HCT116 (cell line): ENCODE results near the gene MAP3K4. TPM values are rescaled to one million over a fixed set of nuclear protein-coding genes. Genes with fewer than 3 reads are reported as not detected.

Experiments
- ATAC-seq: fragments of 200-7000 bp; cut with Tn5 transposase; 2 replicates; pipeline ENCODE4 v1.9.1; 2020; ENCODE audit warnings: mild to moderate bottlenecking, moderate library complexity
- BruUV-seq: library from RNA; stranded (reverse); fragments of 400-500 nt; replicated peaks from 2 replicates; lab custom pipeline; 2021; lab: Mats Ljungman, UMichigan
- CTCF ChIA-PET: fragments of 300-600 bp; sonication (Branson Sonifier 250); formaldehyde crosslinking; loops from one replicate; lab custom pipeline; 2021; ENCODE audit warnings: antibody characterized with exemption; lab: Charles Lee
- POLR2A ChIA-PET: fragments of 300-600, 350-600 bp; sonication (Branson Sonifier 250); formaldehyde crosslinking; loops from one replicate; lab custom pipeline; 2021; ENCODE audit warnings: antibody characterized with exemption; lab: Charles Lee
- RAD21 ChIA-PET, 2 experiments: fragments of 300-600 bp; sonication (Branson Sonifier 250); formaldehyde crosslinking; loops; one replicate each; lab custom pipeline; 2023; ENCODE audit warnings: low total read pairs in 2 of 2; ENCODE audit not compliant: uncharacterized antibody in 2 of 2, unreplicated experiment in 2 of 2, low non-redundant PET in 1 of 2; lab: Charles Lee
- DNase-seq: peaks from one replicate; pipeline ENCODE4 v3.0.0-alpha.2; 2010; ENCODE audit warnings: low read depth, low spot score
- H2AFZ ChIP-seq: fragments of 200-600 bp; shearing (Covaris generic), sonication (generic); 2 replicates; pipeline ENCODE4 v1.6.1; 2017; ENCODE audit warnings: low read depth, mixed run types, mixed read lengths, antibody characterized with exemption, low read length; ENCODE audit not compliant: poor library complexity, severe bottlenecking
- H3K27ac ChIP-seq: 2 replicates; pipeline ENCODE4 v1.5.1; 2012; ENCODE audit warnings: low read depth, low read length
- H3K27me3 ChIP-seq: fragments of 200-600 bp; sonication (generic); 2 replicates; pipeline ENCODE4 v1.6.1; 2016; ENCODE audit warnings: mixed run types, low read length, mixed read lengths; ENCODE audit not compliant: insufficient read depth
- H3K36me3 ChIP-seq, 2 experiments: fragments of 200-500 bp in 1 of 2; fragments of 200-600 bp in 1 of 2; sonication (Bioruptor generic) in 1 of 2; sonication (generic) in 1 of 2; 2 replicates each; pipeline versions ENCODE4 v1.5.1 to v1.6.1; 2014 to 2016; ENCODE audit warnings: low read length in 2 of 2, inconsistent platforms in 1 of 2, mixed read lengths in 1 of 2, mixed run types in 1 of 2; ENCODE audit not compliant: insufficient read depth in 2 of 2, control insufficient read depth in 1 of 2
- H3K4me1 ChIP-seq, 2 experiments: fragments of 200-600 bp in 1 of 2; sonication (generic) in 1 of 2; 2 replicates each; pipeline versions ENCODE4 v1.5.1 to v1.6.1; 2012 to 2017; ENCODE audit warnings: low read length in 2 of 2, inconsistent platforms in 1 of 2, mild to moderate bottlenecking in 1 of 2, mixed read lengths in 1 of 2, mixed run types in 1 of 2, moderate library complexity in 1 of 2; ENCODE audit not compliant: insufficient read depth in 2 of 2, control insufficient read depth in 1 of 2
- H3K4me2 ChIP-seq: fragments of 200-600 bp; sonication (generic); 2 replicates; pipeline ENCODE4 v1.6.1; 2017; ENCODE audit warnings: mixed run types, low read length, mixed read lengths
- H3K4me3 ChIP-seq, 2 experiments: fragments of 200-600 bp in 1 of 2; sonication (generic) in 1 of 2; replicated peaks in 1 of 2; 2 replicates each; pipeline ENCODE4 v1.5.1; 2011 to 2016; ENCODE audit warnings: low read length in 2 of 2, control low read depth in 1 of 2, low read depth in 1 of 2, mild to moderate bottlenecking in 1 of 2, mixed read lengths in 1 of 2, mixed run types in 1 of 2
- H3K79me2 ChIP-seq: fragments of 200-600 bp; sonication (generic); 2 replicates; pipeline ENCODE4 v1.6.1; 2017; ENCODE audit warnings: mild to moderate bottlenecking, mixed run types, low read length, moderate library complexity, mixed read lengths; ENCODE audit not compliant: insufficient read depth
- H3K9ac ChIP-seq: fragments of 200-600 bp; sonication (generic); 2 replicates; pipeline ENCODE4 v1.6.1; 2016; ENCODE audit warnings: low read length, mixed read lengths
- H3K9me2 ChIP-seq: fragments of 200-600 bp; sonication (generic), shearing (Covaris generic); 2 replicates; pipeline ENCODE4 v1.6.1; 2017; ENCODE audit warnings: mixed run types, mild to moderate bottlenecking, moderate library complexity; ENCODE audit not compliant: insufficient read depth
- H3K9me3 ChIP-seq, 2 experiments: fragments of 200-500 bp in 1 of 2; fragments of 200-600 bp in 1 of 2; sonication (Bioruptor generic) in 1 of 2; sonication (generic) in 1 of 2; 2 replicates each; pipeline ENCODE4 v1.6.1; 2014 to 2017; ENCODE audit warnings: low read length in 2 of 2, mixed read lengths in 2 of 2, inconsistent platforms in 1 of 2, low read depth in 1 of 2, mild to moderate bottlenecking in 1 of 2, mixed run types in 1 of 2, moderate library complexity in 1 of 2; ENCODE audit not compliant: control insufficient read depth in 1 of 2, insufficient read depth in 1 of 2
- H4K20me1 ChIP-seq: fragments of 200-600 bp; sonication (generic), shearing (Covaris generic); 2 replicates; pipeline ENCODE4 v1.6.1; 2017; ENCODE audit warnings: mixed run types, mild to moderate bottlenecking, moderate library complexity; ENCODE audit not compliant: insufficient read depth
- CBX3 ChIP-seq: IDR thresholded peaks from 2 replicates; pipeline ENCODE4 v1.6.1; 2012; ENCODE audit warnings: low read depth
- EGR1 ChIP-seq: IDR thresholded peaks from 2 replicates; pipeline ENCODE4 v1.6.1; 2012; ENCODE audit warnings: low read depth
- ELF1 ChIP-seq: IDR thresholded peaks from 2 replicates; pipeline ENCODE4 v1.6.1; 2012; ENCODE audit warnings: low read depth, borderline replicate concordance
- EZH2 ChIP-seq: fragments of 200-600 bp; sonication (generic); IDR thresholded peaks from 2 replicates; pipeline ENCODE4 v1.6.1; 2017; ENCODE audit warnings: antibody characterized with exemption, mixed run types
- EZH2phosphoT487 ChIP-seq: fragments of 200-600 bp; IDR thresholded peaks from 2 replicates; pipeline ENCODE4 v1.6.1; 2018; ENCODE audit warnings: antibody characterized with exemption, borderline replicate concordance
- JUND ChIP-seq: IDR thresholded peaks from 2 replicates; pipeline ENCODE4 v1.6.1; 2012
- POLR2A ChIP-seq: IDR thresholded peaks from 2 replicates; pipeline ENCODE4 v1.7.0; 2011; ENCODE audit warnings: borderline replicate concordance; ENCODE audit not compliant: insufficient read depth, insufficient read length; ENCODE audit errors: extremely low read depth
- POLR2AphosphoS5 ChIP-seq: IDR thresholded peaks from 2 replicates; pipeline ENCODE4 v1.6.1; 2011; ENCODE audit warnings: mild to moderate bottlenecking, low read depth, low read length, moderate library complexity
- REST ChIP-seq: IDR thresholded peaks from 2 replicates; pipeline ENCODE4 v1.6.1; 2012; ENCODE audit warnings: low read depth
- SP1 ChIP-seq: IDR thresholded peaks from 2 replicates; pipeline ENCODE4 v1.6.1; 2012; ENCODE audit warnings: low read depth
- SRF ChIP-seq: IDR thresholded peaks from 2 replicates; pipeline ENCODE4 v1.6.1; 2012; ENCODE audit warnings: low read depth
- TCF7L2 ChIP-seq: IDR thresholded peaks from 2 replicates; pipeline ENCODE4 v1.7.0; 2011; ENCODE audit warnings: borderline replicate concordance, inconsistent platforms; ENCODE audit not compliant: insufficient read depth, insufficient read length; ENCODE audit errors: extremely low read depth
- intact Hi-C: fragments of 100-400 bp; cut with micrococcal nuclease; formaldehyde crosslinking; loops from 2 replicates; pipeline ENCODE4 v1.10.0; 2022
- total RNA-seq: library from RNA; stranded (reverse); gene quantifications from one replicate; pipeline ENCODE4 v1.2.1, GENCODE V29; 2021; ENCODE audit not compliant: unreplicated experiment
- TF ChIP-seq, protein P1 (sequence below): IDR thresholded peaks from 2 replicates; pipeline ENCODE4 v1.6.1; 2012
- TF ChIP-seq, protein P2 (sequence below): IDR thresholded peaks from 2 replicates; pipeline ENCODE4 v1.6.1; 2011; ENCODE audit warnings: mild to moderate bottlenecking, low read length, moderate library complexity; ENCODE audit not compliant: insufficient replicate concordance; ENCODE audit errors: extremely low read depth
- TF ChIP-seq, protein P3 (sequence below): IDR thresholded peaks from 2 replicates; pipeline ENCODE4 v1.6.1; 2012

MAP3K4 gene
- total RNA-seq, 1 experiment from 2014 or later = 46.5 TPM

GRCh38 chr6:161066511-161066910, 74.9 kb downstream of the MAP3K4 start:
- DNase-seq = no peak
- TF ChIP-seq REST = no peak
- TF ChIP-seq CBX3 = no peak
- TF ChIP-seq ELF1 = no peak
- TF ChIP-seq, protein P1, sequence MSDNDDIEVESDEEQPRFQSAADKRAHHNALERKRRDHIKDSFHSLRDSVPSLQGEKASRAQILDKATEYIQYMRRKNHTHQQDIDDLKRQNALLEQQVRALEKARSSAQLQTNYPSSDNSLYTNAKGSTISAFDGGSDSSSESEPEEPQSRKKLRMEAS = no peak
- TF ChIP-seq, protein P2, sequence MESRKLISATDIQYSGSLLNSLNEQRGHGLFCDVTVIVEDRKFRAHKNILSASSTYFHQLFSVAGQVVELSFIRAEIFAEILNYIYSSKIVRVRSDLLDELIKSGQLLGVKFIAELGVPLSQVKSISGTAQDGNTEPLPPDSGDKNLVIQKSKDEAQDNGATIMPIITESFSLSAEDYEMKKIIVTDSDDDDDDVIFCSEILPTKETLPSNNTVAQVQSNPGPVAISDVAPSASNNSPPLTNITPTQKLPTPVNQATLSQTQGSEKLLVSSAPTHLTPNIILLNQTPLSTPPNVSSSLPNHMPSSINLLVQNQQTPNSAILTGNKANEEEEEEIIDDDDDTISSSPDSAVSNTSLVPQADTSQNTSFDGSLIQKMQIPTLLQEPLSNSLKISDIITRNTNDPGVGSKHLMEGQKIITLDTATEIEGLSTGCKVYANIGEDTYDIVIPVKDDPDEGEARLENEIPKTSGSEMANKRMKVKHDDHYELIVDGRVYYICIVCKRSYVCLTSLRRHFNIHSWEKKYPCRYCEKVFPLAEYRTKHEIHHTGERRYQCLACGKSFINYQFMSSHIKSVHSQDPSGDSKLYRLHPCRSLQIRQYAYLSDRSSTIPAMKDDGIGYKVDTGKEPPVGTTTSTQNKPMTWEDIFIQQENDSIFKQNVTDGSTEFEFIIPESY = no peak
- TF ChIP-seq TCF7L2 = no peak
- no peak for TF ChIP-seq EGR1
- TF ChIP-seq EZH2phosphoT487 = no peak
- no peak for TF ChIP-seq POLR2AphosphoS5
- TF ChIP-seq SP1 = no peak
- TF ChIP-seq EZH2 = no peak
- no peak for TF ChIP-seq POLR2A
- no peak for TF ChIP-seq SRF
- TF ChIP-seq, protein P3, sequence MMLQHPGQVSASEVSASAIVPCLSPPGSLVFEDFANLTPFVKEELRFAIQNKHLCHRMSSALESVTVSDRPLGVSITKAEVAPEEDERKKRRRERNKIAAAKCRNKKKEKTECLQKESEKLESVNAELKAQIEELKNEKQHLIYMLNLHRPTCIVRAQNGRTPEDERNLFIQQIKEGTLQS = no peak
- no peak for TF ChIP-seq JUND
- TF ChIP-seq, all 23 proteins: peak for 0
- ATAC-seq = no peak
- Histone ChIP-seq H3K9ac (no peak overlapping the region), H3K4me2 (no peak overlapping the region), H3K9me3 (no peaks in the 10 kb centered on the region), H3K36me3 (no peaks in the 10 kb centered on the region; a peak in 1 of 4 replicates), H3K4me1 (no peaks in the 10 kb centered on the region), H2AFZ (no peak overlapping the region), H3K79me2 (peaks cover 10% of the 10 kb centered on the region), H3K27me3 (no peaks in the 10 kb centered on the region), H3K27ac (no peak overlapping the region), H4K20me1 (no peaks in the 10 kb centered on the region), H3K4me3 (no peak overlapping the region), H3K9me2 (no peaks in the 10 kb centered on the region)
- CTCF ChIA-PET = no interaction called here
- BruUV-seq = no TSS peak
- intact Hi-C loops = no loop called here
- POLR2A ChIA-PET = no interaction called here
- RAD21 ChIA-PET = no interaction called here
